Stimulated activated CD8-positive, alpha-beta memory T cell treated with anti-CD3 and anti-CD28 coated beads, Interleukin-12 subunit alpha, Interleukin-12 subunit beta, amount 100 ng/mL, for 4 hours (primary cell): Measurements from ENCODE around the gene CBL.

ENCODE experiments used
- DNase-seq: peaks from one replicate; pipeline ENCODE4 v3.0.0-alpha.2; 2020; ENCODE audit warnings: low read depth

CBL gene

DNA sequence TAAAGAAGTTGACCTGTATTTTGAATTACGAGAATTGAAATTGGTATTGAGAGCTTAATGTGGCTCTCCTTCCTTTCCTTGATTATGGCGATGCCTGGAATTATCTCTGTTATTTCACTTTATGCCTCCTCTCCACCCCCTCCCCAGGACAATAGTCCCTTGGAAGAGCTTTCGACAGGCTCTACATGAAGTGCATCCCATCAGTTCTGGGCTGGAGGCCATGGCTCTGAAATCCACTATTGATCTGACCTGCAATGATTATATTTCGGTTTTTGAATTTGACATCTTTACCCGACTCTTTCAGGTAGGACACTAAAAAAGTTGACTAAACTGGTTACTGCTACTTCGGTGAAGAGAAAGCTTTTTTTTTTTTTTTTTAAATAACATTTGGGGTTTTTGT is 67.6 kb downstream of the CBL start:
- DNase-seq, result no peak

- DNase-seq, result no peak
Measured at GRCh38 chr11:119277660-119278059, 71.5 kb downstream of the CBL start.

GRCh38 chr11:119282495-119282894 is 76.4 kb downstream of the CBL start:
- DNase-seq, result no peak

GRCh38 chr11:119284344-119285157 is 78.4 kb downstream of the CBL start:
- DNase-seq, result no peak

DNA sequence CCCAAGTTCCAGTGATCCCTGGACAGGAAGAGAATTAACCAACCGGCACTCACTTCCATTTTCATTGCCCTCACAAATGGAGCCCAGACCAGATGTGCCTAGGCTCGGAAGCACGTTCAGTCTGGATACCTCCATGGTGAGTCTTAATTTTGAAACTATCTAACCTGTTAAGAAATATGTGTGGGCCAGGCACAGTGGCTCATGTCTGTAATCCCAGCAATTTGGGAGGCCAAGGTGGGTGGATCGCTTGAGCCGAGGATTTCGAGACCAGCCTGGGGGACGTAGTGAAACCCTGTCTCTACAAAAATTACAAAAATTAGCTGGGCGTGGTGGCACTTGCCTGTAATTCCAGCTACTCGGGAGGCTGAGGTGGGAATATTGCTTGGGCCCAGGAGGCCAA is 79.3 kb downstream of the CBL start:
- DNase-seq, result no peak

- no peak for DNase-seq
Measured at GRCh38 chr11:119288219-119288618, 82.1 kb downstream of the CBL start.

DNA sequence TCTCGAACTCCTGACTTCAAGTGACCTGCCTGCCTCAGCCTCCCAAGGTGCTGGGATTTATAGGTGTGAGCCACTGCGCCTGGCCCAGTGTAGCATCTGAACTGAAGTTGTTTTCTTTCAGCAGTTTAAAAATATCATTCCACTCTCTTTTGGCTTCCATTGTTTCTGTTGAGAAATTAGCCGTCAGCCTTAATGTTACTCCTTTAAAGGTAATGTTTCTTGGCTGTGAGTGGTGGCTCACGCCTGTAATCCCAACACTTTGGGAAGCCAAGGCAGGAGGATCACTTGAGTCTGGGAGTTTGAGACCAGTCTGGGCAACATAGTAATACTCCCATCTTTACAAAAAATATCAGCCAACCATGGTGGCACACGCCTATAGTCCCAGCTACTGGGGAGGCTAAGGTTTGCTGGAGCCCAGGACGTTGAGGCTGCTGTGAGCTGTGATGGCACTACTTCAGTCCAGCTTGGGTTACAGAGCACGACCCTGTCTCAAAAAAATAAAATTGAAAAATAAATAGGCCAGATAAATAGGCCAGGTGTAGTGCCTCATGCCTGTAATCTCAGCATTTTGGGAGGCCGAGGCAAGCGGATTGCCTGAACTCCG is 84.9 kb downstream of the CBL start:
- DNase-seq, result no peak

GRCh38 chr11:119293461-119293860 is 87.3 kb downstream of the CBL start:
- no peak for DNase-seq

DNA sequence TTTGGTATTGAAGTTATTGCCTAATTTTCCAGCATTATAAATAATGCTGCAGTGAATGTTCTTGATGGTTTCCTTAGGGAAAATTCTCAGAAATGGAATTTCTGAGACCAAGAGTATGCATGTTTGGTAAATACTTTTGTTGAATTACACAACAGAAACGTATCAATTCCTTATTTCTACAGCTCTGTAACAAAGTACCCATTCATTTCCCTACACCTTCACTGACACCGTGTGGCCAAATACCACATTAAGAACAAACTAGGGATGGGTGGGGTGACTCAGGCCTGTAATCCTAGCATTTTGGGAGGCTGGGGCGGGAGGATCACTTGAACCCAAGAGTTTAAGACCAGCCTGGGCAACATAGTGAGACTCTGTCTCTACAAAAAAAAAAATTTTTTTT is 89.0 kb downstream of the CBL start:
- no peak for DNase-seq

GRCh38 chr11:119297938-119298337 is 91.8 kb downstream of the CBL start:
- DNase-seq, result no peak

- DNase-seq, result no peak
Measured at GRCh38 chr11:119298726-119299125, 92.6 kb downstream of the CBL start.

- DNase-seq, result no peak
Measured at GRCh38 chr11:119299416-119299815, 93.3 kb downstream of the CBL start.

DNA sequence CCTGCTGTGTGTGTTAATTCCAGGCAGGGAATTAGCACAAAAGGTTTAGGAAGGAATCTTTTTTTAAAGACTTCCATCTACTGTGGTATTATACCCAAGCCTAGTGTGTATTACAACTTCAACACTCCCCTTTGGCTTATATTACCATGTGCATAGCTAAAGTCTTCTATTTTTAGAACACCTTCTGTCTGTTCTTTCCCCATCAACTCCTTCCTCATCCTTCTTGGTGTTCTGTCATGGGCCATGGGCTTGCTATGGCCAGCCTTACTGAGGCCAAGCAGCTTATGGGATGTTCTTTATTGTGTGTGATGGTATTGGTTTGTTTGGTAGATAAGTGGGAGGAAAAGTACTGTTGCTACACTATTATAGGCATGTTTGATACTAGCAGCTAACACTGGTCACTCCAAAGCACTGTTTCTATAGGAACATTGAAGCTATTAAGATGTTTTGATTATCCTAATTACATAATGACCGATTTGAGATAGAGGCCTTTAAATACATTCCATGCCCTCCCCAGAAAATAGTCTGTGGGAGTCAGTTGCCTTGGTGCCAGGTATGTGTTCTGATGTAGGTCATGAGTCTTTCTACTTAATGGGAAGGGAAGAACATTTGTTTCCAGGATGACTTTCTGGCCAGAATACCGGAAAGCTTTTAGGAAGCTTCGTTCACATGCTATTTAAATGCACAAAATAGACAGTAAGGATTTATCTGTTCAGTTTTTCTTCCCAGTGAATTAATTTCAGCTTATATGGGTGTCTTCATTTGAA is 94.2 kb downstream of the CBL start:
- no peak for DNase-seq

- no peak for DNase-seq
Measured at GRCh38 chr11:119303227-119303718, 97.1 kb downstream of the CBL start.

GRCh38 chr11:119305556-119306372 is 99.6 kb downstream of the CBL start:
- DNase-seq, result no peak

GRCh38 chr11:119306373-119306890 is 100.3 kb downstream of the CBL start:
- DNase-seq, result no peak

DNA sequence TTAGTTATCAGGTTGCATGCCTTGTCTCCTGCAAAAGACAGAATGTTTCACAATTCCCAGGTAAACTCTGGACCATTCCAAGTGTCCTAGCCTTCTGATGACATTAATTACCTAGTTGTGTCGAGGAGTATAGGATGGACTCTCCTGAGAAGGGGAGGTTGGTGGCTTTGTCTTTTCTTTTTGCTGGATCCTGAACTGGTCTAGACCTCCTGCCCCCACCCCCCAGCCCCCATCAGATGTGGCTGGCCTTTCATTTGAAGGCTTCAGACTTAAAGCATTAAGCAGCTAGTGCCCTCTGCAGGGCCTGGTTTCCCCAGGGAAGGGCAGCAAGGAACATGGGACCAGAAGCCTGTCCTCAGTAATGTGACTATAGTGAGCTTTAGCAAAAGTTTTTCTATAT is 101.1 kb downstream of the CBL start:
- DNase-seq, result no peak

- DNase-seq, result no peak
Measured at GRCh38 chr11:119307974-119308373, 101.8 kb downstream of the CBL start.

- no peak for DNase-seq
Measured at GRCh38 chr11:119309411-119309810, 103.3 kb downstream of the CBL start.

DNA sequence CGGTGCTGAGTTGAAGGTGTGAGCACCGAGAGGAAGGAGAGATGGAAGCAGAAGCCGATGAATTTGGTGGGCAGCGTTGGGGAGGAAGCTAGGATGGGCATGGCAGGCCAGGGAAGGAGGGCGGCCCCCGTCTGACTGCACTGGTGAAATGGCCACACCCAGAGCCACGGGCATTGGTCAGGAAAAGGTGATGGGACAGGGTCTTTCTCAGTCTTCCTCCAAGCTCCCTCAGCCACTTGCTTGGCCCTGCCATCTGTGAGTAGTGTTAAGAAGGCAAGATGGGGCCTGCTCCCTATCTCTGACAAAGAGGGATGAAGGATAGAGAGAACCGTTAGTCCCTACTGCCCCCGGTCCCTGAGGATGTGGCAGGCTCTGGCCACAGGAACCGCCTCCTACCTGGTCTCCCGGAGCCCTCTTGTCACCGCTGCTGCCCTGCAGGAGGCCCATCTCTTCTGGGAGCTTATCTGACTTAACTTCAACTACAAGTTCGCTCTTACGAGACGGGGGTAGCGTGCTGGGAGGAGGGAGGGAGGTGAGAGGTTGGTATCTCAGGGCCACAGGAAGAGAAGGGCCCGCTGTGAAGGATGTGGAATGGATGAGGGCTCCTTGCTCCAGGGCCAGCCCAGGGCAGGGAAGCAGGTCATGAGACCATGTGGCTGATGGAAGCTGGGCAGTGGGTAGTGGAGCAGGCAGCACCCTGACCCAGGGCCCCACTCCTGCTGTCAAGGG is 104.0 kb downstream of the CBL start:
- DNase-seq, result no peak

GRCh38 chr11:119310682-119311052 is 104.5 kb downstream of the CBL start:
- no peak for DNase-seq
